NCI-H1694 (cell line): Measurements from ENCODE around the gene PNPLA7.

Source experiments
- DNase-seq: peaks from one replicate; lab custom pipeline; 2025; lab: John Stamatoyannopoulos, UW

The PNPLA7 gene

DNA sequence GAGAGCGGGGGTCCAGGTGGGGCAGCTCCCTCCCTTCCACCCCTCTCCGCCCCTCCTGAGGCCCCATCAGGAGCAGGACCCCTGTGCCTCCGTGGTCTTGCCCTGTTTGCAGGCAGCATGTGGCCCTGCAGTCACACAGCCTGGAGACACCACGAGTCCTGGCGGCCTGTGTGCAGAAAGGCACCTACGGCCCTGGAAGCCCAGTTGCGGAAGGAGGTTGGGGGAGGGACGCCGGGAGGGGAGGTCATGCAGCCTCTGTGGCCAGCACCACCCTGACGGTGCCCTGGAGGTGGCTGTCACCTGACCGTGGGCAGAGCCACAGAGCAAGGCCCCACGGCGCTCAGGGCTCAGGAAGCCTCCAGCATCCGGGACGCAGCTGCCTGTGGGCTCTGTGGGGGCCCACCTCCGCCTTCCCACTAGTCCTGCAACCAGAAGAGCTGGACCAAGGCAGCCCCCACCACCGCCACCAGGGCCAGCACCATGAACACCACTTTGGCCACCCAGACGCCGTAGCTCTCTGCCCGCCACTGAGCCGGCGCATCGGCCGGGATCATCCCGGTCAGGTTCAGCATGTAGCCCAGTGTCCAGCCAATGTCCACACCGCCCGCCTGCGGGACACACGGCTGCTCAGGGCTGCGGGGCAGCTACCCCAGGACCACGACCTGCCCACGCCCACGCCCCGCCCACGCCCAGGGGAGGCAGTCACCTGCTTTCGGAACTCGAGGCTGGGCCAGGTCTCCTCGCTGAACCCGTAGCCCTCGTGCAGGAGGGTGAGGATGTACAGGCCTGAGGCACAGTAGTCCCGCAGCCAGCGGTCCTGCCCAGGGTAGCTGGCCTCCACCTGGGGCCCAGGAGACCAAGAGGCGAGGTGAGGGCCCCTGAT, 115.5 kb downstream of the PNPLA7 start:
- DNase-seq = no peak

DNA sequence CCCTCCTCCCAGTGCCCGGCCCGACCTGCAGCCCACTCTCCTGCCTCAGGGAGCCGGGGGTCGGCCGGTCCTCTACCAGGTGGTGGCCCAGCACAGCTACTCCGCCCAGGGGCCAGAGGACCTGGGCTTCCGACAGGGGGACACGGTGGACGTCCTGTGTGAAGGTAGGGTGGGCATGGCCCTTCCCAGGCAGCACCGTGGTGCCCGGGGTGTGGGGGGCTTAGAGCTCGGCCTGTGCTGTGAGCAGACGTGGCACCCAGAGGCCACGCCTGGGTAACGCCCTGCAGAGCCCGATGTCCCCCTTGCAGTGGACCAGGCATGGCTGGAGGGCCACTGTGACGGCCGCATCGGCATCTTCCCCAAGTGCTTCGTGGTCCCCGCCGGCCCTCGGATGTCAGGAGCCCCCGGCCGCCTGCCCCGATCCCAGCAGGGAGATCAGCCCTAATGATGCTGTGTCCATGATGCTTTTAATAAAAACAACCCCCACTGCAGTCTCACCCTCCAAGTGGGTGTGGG, 116.2 kb downstream of the PNPLA7 start:
- DNase-seq = no peak

DNA sequence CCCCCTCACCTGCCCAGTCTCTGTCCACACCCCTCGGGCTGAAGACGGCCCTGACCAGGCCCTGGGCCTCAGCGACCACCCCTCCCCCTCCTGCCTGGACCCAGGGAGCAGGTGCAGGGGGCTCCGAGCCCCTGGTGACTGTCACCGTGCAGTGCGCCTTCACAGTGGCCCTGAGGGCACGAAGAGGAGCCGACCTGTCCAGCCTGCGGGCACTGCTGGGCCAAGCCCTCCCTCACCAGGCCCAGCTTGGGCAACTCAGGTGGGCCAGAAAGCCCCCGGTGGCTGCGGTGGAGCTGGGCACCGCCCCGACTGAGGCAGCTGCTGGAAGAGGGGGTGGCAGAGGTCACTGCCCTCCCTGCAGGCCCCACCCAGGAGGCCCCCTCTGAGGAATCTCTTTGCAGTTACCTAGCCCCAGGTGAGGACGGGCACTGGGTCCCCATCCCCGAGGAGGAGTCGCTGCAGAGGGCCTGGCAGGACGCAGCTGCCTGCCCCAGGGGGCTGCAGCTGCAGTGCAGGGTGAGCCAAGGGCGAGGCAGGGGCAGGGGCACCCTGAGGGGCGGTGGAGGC, 116.8 kb downstream of the PNPLA7 start:
- no peak for DNase-seq

DNA sequence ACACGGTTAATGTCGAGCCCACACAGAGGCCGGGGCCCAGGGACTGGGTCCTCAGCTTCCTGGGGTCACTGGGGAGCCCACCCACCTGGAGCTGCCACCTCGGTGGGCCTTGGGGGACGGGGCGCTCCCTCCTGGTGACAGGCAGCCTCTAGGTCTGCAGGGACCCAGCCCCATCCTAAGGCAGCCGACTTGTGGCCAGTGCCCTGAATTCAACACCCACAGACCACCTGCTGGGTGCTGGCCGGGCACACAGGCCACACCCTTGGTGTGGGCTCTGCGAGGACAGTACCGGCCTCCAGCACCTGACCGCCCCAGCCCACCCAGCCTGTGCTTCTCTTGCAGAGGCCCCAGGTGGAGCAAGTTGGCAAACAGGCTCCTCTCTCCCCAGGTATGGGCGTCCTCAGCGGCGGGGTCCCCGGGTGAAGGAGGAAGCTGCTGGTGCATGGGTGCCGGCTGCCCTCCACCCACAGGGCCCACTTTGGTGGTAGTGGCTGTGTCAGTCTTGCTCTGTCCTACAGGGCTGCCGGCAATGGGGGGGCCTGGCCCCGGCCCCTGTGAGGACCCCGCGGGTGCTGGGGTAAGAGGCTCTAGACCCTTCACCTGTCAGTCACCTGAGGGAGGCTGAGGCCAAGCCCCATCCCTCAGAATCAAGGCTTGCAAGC, 117.4 kb downstream of the PNPLA7 start:
- no peak for DNase-seq

DNA sequence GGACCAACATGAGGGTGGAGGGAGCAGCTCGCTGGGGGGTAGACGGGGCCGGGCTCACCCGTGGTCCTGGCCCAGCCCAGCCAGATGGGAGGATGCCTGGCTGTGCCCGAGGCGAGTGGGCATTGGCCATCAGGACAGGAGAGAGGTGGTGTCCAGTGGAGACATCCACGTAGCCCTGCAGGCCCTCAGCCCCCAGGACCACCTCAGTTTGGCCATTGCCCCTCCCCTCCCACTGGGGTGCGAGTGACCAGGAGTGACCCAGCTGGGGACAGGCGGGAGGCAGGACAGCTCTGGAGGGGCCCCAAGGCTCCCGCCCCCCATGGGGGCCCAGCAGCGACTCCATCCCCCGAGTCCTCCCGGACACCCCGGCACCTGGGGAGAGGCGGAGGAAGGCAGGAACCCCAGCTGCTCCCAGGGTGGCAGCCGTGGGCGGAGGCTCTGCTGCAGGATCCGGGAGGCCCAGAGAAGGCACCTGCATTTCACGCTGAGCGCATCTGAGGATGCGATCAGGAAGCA, 118.7 kb downstream of the PNPLA7 start:
- DNase-seq = no peak

DNA sequence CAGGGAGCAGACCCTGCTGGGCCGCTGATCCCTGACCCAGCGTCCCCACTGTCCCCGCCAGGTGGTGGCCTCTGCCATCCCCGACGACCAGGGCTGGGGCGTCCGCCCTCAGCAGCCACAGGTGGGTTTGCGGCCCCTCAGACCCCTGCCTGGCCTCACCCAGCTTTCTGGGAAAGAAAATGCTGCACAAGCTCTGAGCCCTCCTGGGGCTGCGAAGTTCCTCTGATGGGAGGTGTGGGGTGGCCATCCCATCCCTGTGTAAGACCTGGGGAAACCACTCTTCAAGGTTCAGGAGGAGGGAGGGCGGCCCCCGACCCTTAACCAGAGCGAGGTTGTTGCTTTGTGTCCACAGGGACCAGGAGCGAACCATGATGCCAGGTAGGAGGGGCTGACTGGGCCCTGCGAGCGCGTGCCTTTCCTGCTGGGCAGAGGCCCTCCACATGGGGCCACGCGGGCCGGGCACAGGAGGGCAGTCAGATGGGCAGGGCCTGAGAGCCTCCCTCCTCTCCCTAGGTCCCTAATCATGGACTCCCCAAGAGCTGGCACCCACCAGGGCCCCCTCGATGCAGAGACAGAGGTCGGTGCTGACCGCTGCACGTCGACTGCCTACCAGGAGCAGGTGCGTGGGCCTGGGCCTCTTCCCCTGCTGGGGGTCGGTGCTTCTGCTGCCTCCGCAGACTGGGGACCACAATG, 119.3 kb downstream of the PNPLA7 start:
- no peak for DNase-seq

DNA sequence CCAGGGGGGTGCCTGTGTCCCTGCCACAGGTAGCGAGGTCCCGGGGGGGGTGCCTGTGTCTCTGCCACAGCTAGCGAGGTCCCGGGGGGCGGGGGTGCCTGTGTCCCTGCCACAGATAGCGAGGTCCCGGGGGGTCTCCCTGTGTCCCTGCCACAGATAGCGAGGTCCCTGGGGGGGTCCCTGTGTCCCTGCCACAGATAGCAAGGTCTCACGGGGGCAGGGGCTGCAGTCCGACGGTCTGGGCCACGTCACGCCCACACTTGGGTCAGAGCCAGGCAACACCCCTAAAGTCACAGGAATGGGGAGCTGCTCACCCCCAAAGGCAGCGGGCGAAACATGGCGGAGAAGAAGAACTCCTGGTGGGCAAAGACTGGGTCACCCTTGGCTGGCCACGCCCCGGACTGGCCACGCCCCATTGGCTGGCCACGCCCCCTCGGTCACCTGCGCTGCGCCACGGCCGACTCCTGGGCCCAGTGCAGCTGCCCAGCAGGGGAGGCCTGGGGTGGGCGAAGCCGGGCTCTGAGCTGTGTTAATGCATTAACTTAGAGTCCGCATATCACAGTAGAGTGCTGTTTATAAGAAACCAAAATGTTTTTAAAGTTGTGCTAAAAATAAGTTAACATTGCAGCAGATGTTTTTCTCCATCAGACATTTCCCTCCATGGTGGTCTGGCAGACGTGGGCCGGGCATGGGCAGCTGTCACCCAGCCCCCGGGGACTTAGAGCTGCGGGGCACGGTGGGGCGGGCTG, 120.1 kb downstream of the PNPLA7 start:
- DNase-seq = no peak

DNA sequence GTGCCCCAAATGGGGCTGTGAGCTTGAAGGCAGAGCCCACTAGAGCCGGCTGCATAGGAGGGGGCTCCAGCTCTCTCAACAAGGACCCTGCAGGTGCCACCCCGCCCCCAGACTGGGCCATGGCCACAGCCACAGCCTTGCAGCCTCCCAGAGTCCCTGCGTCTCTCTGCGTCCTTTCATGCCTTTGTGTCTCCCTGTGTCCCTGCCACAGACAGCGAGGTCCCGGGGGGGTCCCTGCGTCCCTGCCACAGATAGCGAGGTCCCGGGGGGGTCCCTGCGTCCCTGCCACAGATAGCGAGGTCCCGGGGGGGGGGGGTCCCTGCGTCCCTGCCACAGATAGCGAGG, 120.7 kb downstream of the PNPLA7 start:
- DNase-seq = no peak

DNA sequence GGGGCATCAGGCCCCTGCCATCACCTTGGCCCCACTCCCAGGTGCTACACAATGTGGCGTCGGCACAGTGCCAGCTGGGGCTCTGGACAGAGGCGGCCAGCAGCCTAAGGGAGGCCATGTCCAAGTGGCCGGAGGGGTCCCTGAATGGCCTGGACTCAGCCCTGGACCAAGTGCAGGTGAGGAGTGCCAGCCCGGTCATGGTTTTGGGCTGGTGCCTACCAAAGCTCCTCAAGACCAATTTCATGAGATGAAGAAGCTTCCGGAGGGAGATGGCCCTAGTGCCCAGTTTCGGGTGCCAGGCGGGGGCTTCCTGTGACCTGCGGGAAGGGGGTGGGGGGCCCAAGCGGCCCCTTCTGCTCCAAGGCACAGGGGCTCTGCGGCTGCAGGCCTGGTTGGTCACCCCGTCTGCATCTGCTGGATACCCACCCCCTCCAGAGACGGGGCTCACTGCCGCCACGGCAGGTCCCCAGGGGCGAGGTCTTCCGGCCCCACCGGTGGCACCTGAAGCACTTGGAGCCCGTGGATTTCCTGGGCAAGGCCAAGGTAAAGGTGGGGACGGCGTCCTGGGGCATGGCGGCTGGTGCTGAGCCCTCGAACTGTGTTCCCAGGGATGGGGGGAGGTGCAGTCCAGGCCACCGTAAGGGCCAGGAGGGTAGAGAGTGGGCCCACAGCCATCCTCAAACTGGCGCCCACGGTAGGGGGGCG, 121.2 kb downstream of the PNPLA7 start:
- no peak for DNase-seq

DNA sequence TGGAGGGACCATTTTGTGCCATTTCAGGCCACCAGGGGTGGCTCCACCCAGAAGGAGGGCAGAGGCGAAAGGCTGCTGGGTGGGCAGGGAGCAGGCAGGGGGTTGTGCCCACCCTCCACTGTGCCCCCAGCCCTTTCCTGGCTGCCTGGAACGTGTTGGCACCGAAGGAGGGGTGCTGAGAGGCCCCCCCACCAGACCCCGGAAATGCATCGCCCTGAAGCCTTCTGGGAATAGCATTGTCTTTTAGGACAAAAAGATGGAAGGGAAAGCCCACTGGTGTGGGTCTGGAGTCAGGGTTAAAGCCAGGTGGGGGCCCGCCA, 121.9 kb downstream of the PNPLA7 start:
- no peak for DNase-seq

DNA sequence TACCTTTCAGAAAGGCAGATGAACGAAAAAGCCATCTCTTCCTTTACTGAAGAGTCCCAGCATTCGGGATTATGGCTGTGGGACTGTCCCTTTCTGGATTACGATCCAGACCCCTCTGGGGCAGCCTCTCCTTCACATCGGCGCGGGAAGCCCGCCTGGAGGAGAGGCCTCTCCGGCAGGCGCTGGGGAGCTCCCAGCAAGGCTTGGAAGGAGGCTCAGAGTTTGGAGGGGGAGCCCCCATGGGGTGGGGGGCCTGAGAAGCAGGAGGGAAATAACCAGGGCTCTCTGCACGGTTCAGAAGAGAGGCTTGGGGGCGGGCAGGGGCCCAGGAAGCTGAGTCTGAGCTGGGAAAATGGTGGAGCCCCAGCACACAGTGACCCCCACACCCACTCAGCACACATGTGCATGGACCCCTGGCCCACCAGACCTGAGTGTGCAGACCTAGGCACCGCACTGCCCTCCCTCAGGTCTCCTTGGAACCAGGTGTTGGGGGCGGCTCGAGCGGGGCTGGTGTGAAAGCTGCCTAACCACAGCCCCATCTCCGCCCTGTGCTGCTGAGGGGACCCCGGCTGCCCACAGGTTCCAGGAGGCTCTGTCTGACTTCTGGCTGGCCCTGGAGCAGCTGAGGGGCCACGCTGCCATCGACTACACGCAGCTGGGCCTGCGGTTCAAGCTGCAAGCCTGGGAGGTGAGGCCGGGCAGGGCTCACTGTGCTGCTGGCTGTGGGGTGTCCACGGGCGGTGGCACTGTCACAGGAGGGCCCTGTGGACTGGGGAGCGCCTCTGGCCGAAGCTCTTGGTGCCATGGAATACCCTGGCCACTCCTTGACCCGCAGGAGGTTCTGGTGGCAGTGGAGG, 122.5 kb downstream of the PNPLA7 start:
- DNase-seq = no peak

DNA sequence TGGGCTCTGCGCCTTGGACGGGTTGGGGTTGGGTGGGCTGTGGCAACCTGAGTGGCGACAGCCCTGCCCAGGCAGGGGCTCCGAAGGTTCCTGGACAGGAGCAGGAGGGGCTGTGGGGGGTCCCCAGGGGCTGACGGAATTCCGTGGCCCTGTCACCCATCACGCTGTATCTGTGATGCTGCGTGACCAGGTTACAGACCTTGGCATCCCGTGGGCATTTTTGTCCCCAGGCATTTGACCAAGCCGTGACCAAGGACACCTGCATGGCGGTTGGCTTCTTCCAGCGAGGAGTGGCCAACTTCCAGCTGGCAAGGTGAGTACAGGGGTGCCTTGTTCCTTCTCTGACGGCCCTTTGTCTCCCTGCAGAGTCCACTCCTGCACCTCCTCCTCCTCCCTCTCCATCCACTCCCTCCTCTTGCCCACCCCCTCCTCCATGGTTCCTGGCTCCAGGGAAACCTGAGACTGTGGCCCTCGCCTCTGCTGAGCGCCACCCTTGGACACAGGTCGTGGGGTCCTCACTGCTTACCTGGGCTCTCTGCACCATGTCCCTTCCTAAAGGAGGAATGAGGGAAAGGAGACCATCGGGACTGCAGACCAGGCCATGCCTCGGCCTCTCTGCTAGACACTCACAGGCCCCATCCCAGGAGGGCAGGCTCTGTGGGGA, 124.1 kb downstream of the PNPLA7 start:
- DNase-seq = no peak

DNA sequence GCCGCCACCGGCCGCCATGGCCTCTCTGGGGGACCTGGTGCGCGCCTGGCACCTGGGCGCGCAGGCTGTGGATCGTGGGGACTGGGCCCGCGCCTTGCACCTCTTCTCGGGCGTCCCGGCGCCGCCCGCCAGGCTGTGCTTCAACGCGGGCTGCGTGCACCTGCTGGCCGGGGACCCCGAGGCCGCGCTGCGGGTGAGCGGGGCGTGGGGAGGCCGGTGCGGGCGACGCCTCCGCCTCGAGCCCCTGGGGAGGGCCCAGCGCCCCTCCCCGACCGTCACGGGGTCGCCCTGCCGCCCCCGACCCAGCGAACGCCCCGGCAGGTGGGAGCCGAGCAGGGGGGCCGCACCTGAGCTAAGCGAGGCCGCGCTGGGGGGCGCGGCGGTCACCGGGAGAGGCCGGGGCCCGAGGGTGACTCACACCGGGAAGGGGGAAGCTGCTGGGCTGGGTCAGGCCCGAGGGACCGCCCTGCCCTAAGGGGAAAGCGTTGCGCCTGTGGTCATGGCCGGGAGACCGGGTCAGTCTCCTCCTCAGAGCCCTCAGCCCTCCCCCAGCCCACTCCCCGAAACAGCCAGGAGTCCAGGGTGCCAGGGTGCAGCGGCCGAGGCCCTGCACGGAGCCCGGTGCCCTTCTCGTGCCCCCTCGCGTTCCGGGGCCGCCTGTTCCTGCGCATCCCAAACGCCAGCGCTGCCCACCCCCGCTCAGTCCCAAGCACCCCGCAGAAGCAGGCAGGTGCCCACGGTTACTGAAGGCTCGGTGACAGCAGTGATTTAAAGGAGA, 126.5 kb downstream of the PNPLA7 start:
- no peak for DNase-seq

DNA sequence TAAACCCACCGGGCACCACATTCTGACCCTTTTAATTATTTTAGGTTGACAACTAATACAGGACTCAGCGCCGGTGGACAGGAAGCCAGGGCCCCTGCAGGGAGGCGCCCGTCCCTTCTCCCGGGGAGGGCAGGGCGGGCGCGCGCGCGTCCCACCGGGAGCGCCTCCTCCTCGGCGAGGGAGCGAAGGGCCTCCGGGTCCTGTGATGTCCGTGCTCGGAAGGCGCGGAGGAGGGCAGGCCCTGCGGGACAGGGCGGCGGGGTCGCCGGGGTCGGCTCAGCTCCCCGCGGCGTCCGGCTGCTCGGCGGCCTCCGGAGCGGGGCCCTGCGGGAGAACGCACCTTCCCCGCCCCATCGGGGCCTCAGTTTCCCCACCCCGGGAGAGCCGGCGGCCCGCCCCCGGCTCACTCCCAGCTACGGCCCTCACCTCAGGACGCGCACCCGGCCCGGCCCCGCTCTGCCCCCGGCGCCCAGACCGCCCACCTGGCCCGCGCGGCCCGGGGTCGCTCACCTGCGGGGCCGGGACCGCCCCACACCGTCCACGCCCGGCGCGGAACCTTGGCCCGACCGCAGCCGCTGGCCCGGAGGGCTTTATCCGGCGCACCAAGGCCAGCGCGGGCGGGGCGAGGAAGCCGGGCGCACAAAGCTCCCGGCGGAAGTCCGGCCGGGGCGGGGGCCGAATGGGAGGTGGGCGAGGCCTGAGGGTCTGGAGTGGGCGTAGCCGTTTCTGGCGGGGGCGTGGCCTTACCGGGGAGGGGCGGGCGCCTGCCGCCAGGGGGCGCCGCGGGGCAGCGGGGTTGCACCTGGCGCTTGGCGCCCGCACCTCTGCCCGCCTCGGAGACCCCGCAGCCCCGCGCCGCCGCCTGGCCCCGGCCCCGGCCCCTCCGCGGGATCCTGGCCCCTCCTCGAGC, 127.3 kb downstream of the PNPLA7 start, which contains the start of the genes EXD3 and NOXA1:
Gene EXD3 (minus strand): TSS at position 559 of the 910 bp plus-strand sequence. CDS start 27,805 bp downstream, outside the sequence.
Gene NOXA1 (plus strand): TSS at position 790 of the 910 bp plus-strand sequence. CDS start 137 bp downstream, outside the sequence.
- DNase-seq = peak; percentile 65

DNA sequence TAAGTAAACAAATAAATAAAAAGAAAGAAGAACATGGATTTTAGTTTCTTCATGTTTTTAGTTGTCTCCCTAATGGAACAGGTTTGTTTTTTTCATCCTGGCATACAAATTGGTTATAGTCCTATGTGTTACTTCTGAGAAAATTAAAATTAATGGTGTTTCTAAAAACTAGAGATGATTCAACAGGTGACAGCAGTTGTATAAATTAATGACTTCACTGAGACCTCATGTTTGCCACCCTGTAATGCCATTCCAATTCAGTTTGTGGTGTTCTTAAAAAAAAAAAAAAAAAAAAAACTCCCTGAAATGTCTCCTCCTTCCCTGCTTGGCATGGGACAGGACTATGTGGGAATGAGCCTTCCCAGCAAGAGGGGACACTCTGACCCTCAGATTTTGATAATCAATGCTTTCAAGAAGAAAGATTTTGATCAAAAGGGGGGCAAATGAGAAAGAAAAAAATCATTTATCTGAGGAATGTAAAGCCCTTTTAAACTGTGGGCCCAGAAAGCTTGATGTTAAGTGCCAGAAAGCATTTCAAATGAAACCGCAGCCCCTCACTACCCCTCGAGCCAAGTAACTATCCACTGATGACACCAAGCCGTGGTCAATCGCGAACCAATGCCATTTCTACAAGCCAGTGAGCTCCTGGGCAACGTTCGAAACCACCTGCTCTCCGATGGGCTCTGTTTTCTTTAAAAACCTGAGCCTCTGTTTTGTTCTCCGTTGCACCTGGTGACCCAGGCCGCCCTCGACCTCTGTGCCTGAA, 128.2 kb downstream of the PNPLA7 start:
- DNase-seq = no peak
